ENCODE measurements around the gene LGR6.

DNA sequence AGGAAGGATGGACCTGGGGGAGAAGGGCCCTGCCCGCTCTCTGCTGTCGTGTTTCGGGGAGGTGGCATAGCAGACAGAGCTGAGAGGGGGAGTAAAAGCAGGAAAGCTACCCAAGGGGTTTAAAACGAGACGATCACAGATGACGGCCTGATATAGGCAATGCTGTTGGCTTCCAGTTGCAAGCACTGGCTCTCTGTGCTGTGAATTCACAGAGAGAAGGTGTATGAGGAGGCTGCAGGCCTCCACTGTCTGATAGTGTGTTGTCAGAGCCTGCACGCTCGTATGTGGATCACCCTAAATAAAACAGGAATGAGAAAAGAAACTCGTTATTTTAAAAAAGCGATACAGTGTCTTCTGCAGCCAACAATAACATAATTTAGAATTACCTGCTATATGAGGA lies 57.4 kb downstream of the LGR6 start:
- TF ChIP-seq, protein P1, sequence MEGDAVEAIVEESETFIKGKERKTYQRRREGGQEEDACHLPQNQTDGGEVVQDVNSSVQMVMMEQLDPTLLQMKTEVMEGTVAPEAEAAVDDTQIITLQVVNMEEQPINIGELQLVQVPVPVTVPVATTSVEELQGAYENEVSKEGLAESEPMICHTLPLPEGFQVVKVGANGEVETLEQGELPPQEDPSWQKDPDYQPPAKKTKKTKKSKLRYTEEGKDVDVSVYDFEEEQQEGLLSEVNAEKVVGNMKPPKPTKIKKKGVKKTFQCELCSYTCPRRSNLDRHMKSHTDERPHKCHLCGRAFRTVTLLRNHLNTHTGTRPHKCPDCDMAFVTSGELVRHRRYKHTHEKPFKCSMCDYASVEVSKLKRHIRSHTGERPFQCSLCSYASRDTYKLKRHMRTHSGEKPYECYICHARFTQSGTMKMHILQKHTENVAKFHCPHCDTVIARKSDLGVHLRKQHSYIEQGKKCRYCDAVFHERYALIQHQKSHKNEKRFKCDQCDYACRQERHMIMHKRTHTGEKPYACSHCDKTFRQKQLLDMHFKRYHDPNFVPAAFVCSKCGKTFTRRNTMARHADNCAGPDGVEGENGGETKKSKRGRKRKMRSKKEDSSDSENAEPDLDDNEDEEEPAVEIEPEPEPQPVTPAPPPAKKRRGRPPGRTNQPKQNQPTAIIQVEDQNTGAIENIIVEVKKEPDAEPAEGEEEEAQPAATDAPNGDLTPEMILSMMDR (IDR thresholded peaks at IDR 0.05; ENCODE audit: low read depth, low read length), result no peak
- no peak for TF ChIP-seq EZH2phosphoT487 (IDR thresholded peaks at IDR 0.05; ENCODE audit: low read depth)
